ENCODE measurements around the gene TBCB. TPM values are rescaled to one million over a fixed set of nuclear protein-coding genes. Genes with fewer than 3 reads are reported as not detected.
"Not testable (repeated sequence)": the region's sequence is repeated elsewhere in the genome, so short reads cannot be mapped to it uniquely, and the experiment has no call there.

Gene TBCB
- total RNA-seq, 2 experiments from 2014 or later: 141 to 166 TPM

GRCh38 chr19:36149673-36150406 is 34.6 kb downstream of the TBCB start:
- Mint-ChIP-seq H3K27me3 (no peaks in the 10 kb centered on the region), H3K36me3 (peaks cover 40% of the 10 kb centered on the region), H3K4me1 (no peaks in the 10 kb centered on the region), H3K27ac (no peak overlapping the region), H3K4me3 (no peak overlapping the region), H3K9me3 (ENCODE audit: low read depth) (no peaks in the 10 kb centered on the region)
- CTCF ChIA-PET: interaction anchor here (0.6 to 2.2 kb wide), 3 partner anchors 20 to 22 kb away, joined by 3 to 7 read pairs (median 3); no protein-coding TSS in a partner anchor
- DNase-seq (no peak), ATAC-seq (no peak)

DNA sequence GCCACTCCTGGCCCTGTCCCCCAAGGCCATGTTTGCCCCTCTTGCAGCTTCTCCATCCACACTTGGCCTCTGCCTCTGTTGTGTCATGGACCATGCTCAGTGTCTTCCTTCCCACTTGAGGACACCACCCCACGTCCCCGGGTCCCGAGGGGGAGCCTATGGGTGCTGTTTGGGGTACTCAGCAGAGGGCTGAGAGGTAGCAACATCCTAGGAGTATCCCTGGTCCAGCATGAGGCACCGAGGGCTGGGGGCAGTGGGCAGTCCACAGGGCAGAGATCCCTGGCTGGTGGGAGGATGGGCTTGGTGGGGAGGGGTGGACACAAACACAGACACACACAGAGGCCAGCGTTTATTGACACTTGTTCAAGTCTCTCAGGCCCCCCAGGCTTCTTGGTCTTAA is 35.3 kb downstream of the TBCB start:
- Mint-ChIP-seq H3K4me3 (no peak overlapping the region), H3K36me3 (peaks cover 34% of the 10 kb centered on the region)
- CTCF ChIA-PET: interaction anchor here (0.6 to 2.2 kb wide), 2 partner anchors 19 to 23 kb away, joined by 3 to 7 read pairs; no protein-coding TSS in a partner anchor

DNA sequence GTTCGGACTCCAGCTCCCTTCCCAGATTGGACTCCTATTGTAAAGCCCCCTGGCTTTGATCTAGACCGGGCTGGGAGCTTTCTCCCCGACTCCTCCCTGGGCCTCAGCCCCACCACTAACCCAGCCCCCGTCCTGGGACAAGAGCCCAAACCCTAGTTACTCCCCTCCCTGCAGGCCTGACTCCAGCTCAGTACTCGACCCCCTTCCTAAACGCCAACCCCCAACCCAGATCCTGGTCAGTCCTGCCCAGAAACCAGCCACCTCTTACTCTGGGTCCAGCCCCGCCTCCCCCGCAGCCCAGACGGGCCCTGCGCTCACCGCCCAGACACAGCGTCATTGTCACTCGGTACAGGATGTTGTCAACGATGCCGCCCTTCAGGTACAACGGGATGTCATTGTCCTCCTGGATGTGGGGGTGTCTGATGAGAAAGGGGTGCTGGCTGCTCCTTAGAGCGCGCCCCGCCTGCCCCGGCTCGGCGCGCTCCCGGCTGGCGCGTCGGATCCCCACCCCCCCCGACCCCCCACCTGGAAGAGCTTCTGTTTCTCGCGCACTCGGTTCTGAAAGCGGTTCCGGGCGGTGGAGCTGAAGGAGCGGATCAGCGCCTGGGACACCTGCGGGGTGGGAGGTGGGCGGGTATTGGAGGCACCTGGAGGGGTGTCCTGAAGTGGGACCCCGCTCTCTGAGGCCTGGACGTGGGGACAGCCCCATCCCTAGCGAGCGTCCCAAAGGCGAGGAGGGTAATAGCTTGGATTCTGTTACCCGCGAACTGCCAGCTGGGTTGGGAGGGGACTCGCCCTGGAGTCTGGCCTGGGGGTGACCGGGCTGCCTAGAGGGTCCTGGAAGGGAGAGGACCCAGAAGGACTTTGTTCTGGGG is 36.1 kb downstream of the TBCB start:
- Mint-ChIP-seq H3K27ac (no peak overlapping the region), H3K4me1 (no peaks in the 10 kb centered on the region), H3K27me3 (no peaks in the 10 kb centered on the region), H3K9me3 (ENCODE audit: low read depth) (no peaks in the 10 kb centered on the region), H3K4me3 (no peak overlapping the region), H3K36me3 (peaks cover 26% of the 10 kb centered on the region)
- no peak for ATAC-seq
- CTCF ChIA-PET: interaction anchor here (2.2 kb wide), 1 partner anchor 24 kb away, joined by 7 read pairs; no protein-coding TSS in a partner anchor
- DNase-seq: no peak

More for the DNA sequence above, 35.3 kb downstream of the TBCB start:
- no peaks in the 10 kb centered on the region for H3K4me1 Mint-ChIP-seq
- no peaks in the 10 kb centered on the region for H3K9me3 Mint-ChIP-seq (ENCODE audit: low read depth)
- no peak overlapping the region for H3K27ac Mint-ChIP-seq
- ATAC-seq (no peak), DNase-seq (no peak)
- H3K27me3 Mint-ChIP-seq: no peaks in the 10 kb centered on the region

DNA sequence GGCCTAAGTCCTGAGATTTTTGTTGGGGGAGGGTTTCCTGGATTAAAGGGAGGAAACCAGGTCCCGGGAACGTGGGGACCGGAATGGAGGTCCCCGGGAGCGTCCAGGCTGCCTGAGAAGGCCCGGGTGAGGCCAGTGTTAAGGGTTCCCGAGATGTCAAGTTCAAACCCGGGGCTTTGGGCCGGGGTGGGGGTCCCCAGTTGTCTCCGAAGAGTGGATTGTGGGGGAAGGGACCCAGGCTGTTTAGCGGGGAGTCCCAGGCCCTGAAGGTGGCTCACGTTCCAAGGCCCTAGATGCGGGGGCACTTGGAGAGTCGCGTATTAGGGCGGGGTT is 36.7 kb downstream of the TBCB start:
- Mint-ChIP-seq H3K36me3 (peaks cover 23% of the 10 kb centered on the region), H3K4me3 (no peak overlapping the region), H3K4me1 (no peaks in the 10 kb centered on the region), H3K27ac (no peak overlapping the region), H3K9me3 (ENCODE audit: low read depth) (no peaks in the 10 kb centered on the region), H3K27me3 (no peaks in the 10 kb centered on the region)
- CTCF ChIA-PET: no interaction called here
- no peak for ATAC-seq
- no peak for DNase-seq

DNA sequence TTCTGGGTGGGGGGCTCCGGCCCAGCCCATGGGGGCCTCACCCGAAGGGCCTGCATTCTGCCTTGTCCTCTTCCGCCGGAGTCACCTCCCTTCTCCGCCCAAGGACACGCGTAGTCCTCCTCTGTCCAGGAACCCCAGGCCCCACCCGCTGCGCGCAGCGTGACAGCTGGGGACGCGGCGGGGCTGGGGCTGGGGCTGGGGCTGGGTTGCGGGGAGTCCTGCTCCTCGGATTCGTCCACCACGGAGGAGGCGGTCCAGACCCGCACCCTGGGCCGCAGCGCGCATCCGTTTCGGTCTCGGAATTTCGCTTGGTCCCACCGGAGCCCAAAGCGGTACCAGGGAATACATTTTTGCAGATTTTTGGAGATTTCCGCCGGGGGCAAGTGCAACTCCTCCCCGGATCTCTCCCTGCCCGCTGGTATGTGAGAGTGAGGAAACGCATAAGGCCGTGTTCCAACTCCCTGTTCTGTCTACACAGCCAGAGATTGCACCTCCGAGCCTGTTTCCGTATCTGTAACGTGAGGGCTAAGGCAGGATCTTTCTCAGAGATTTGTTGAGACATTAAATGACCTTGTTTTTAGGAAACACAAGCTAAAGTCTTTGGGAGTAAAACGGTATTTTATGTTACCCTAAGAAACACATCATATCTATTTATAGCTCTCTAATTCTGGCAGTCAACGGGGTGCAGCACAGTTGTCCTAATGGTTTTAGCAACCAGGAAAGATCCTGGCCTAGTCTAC is 37.3 kb downstream of the TBCB start, which contains the start of gene COX7A1:
TSS of gene COX7A1 (minus strand) at position 96 of the 740 bp plus-strand sequence. CDS start at position 56, 40 bp downstream.
- Mint-ChIP-seq H3K27ac (no peak within 1 kb of the TSS), H3K27me3 (no peaks in the 10 kb centered on the region), H3K36me3 (peaks cover 20% of the 10 kb centered on the region), H3K4me3 (no peak within 1 kb of the TSS), H3K4me1 (no peaks in the 10 kb centered on the region), H3K9me3 (ENCODE audit: low read depth) (no peaks in the 10 kb centered on the region)
- CTCF ChIA-PET: interaction anchor here (0.9 kb wide), 1 partner anchor 25 kb away, joined by 4 read pairs; no protein-coding TSS in a partner anchor
- ATAC-seq (no peak), DNase-seq (no peak)

- DNase-seq (no peak), ATAC-seq (no peak)
- CTCF ChIA-PET: interaction anchor here (0.9 kb wide), 1 partner anchor 25 kb away, joined by 4 read pairs; no protein-coding TSS in a partner anchor
- no peaks in the 10 kb centered on the region for H3K27me3 Mint-ChIP-seq
- peaks cover 17% of the 10 kb centered on the region for H3K36me3 Mint-ChIP-seq
- no peak overlapping the region for H3K27ac Mint-ChIP-seq
- H3K4me3 Mint-ChIP-seq: no peak overlapping the region
- H3K9me3 Mint-ChIP-seq (ENCODE audit: low read depth): no peaks in the 10 kb centered on the region
- no peaks in the 10 kb centered on the region for H3K4me1 Mint-ChIP-seq
Measured at GRCh38 chr19:36153126-36153525, 37.9 kb downstream of the TBCB start.

- H3K36me3 Mint-ChIP-seq: peaks cover 3% of the 10 kb centered on the region
- H3K27me3 Mint-ChIP-seq: no peaks in the 10 kb centered on the region
- CTCF ChIA-PET: no interaction called here
- no peak overlapping the region for H3K27ac Mint-ChIP-seq
- H3K4me3 Mint-ChIP-seq: no peak overlapping the region
- H3K4me1 Mint-ChIP-seq: no peaks in the 10 kb centered on the region
- no peak for ATAC-seq
- no peak for DNase-seq
- H3K9me3 Mint-ChIP-seq (ENCODE audit: low read depth): no peaks in the 10 kb centered on the region
Measured at GRCh38 chr19:36160821-36161596, 45.7 kb downstream of the TBCB start.

DNA sequence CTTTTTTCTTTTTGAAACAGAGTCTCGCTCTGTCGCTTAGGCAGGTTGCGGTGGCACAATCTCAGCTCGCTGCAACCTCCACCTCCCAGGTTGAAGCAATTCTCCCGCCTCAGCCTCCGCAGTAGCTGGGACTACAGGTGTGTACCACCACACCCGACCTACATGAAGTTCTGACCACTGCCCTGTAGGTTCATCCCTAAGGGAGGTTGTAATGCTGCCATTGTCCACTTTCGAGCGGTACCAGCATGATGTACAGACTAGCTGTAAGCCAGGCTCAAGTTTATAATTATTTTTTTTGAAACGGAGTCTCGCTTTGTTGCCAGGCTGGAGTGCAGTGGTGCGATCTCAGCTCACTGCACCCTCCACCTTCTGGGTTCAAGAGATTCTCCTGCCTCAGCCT is 48.5 kb downstream of the TBCB start:
- Mint-ChIP-seq H3K4me3 (no peak overlapping the region), H3K27me3 (no peaks in the 10 kb centered on the region), H3K36me3 (peaks cover 3% of the 10 kb centered on the region), H3K9me3 (ENCODE audit: low read depth) (no peaks in the 10 kb centered on the region), H3K4me1 (no peaks in the 10 kb centered on the region), H3K27ac (no peak overlapping the region)
- ATAC-seq (no peak), DNase-seq (no peak)
- CTCF ChIA-PET: interaction anchor here (14.0 kb wide), 1 partner anchor 37 kb away, joined by 150 read pairs; no protein-coding TSS in a partner anchor

DNA sequence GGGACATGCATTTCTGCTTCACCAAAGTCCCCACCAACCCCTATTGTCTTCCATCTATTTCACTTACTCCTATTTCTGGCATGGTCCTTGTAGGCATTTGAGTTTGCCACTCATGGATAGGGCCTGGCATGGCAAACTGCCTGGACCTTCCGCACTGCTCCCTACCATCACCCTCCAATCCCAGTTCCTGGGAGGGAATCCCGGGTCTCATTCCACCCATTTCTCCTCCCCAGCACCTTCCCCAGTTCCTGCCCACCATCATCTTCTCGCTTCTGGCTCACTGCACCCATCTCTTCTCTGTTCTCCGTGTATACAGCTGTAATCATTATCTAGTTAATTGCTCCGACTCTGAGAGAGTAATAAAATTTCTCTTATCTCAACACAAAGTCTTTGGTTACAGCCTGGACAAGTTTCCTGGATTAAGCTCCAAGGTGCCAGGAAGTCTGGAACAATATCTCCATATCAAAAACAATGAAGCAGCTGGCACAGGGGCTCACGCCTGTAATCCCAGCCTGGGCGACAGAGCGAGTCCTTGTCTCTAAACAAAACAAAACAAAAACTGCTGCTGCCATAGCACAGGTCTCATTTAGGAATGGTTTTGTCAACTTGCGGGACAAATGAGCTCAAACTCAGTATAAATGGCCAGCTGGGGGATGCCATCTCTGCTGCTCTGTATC is 54.0 kb downstream of the TBCB start:
- peaks cover 3% of the 10 kb centered on the region for H3K27me3 Mint-ChIP-seq
- H3K9me3 Mint-ChIP-seq (ENCODE audit: low read depth): no peaks in the 10 kb centered on the region
- ATAC-seq: no peak
- CTCF ChIA-PET: interaction anchor here (0.6 to 14.0 kb wide), 12 partner anchors 11 to 109 kb away, joined by 3 to 150 read pairs (median 4); partner anchors contain the start of genes ZNF146 and ZNF565
- no peak for DNase-seq
- peaks cover 5% of the 10 kb centered on the region for H3K4me1 Mint-ChIP-seq
- H3K36me3 Mint-ChIP-seq: no peaks in the 10 kb centered on the region
- no peak overlapping the region for H3K27ac Mint-ChIP-seq
- H3K4me3 Mint-ChIP-seq: no peak overlapping the region

DNA sequence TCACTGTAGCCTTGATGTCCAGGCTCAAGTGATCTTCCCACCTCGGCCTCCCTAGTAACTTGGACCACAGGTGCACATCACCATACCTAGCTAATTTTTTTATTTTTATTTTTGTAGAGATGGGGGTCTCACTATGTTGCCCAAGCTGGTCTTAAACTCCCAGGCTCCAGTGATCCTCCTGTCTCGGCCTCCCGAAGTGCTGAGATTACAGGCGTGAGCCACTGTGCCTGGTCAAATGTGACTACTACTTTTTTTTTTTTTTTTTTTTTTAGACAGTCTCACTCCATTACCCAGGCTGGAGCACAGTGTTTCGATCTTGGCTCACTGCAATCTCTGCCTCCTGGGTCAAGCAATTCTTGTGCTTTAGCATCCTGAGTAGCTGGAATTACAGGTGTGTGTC is 57.6 kb downstream of the TBCB start:
- Mint-ChIP-seq H3K27me3 (peaks cover 3% of the 10 kb centered on the region), H3K4me1 (peaks cover 5% of the 10 kb centered on the region), H3K36me3 (no peaks in the 10 kb centered on the region), H3K9me3 (ENCODE audit: low read depth) (no peaks in the 10 kb centered on the region), H3K4me3 (no peak overlapping the region), H3K27ac (no peak overlapping the region)
- ATAC-seq (no peak), DNase-seq (no peak)
- CTCF ChIA-PET: interaction anchor here (1.7 to 14.0 kb wide), 2 partner anchors 17 to 46 kb away, joined by 5 to 150 read pairs; no protein-coding TSS in a partner anchor

DNA sequence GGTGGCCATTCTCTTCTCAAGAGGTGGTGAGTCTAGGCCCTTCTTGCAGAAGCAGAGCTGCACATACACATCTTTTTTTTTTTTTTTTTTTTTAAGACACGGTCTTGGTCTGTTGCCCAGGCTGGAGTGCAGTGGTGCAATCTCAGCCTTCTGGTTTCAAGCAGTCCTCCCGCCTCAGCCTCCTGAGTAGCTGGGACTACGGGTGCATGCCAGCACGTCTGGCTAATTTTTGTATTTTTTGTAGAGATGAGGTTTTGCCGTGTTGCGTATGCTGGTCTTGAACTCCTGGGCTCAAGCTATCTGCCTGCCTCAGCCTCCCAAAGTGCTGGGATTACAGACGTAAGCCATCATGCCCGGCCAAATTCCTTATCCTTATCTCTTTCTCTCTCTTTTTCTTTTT is 58.6 kb downstream of the TBCB start:
- not testable (repeated sequence) for H3K9me3 Mint-ChIP-seq (ENCODE audit: low read depth); H3K4me3 Mint-ChIP-seq
- CTCF ChIA-PET: interaction anchor here (1.7 to 14.0 kb wide), 2 partner anchors 16 to 47 kb away, joined by 5 to 150 read pairs; no protein-coding TSS in a partner anchor

More for the DNA sequence above, 58.6 kb downstream of the TBCB start:
- H3K27me3 Mint-ChIP-seq, H3K27ac Mint-ChIP-seq, DNase-seq, H3K4me1 Mint-ChIP-seq, ATAC-seq, H3K36me3 Mint-ChIP-seq: not testable (repeated sequence)
